DMS114 treated with DMSO at 0.1 percent for 48 hours (cell line): ENCODE results near the gene LRRC27.
A peak's percentile ranks its signal among the peaks of the same experiment; 100 is the strongest.

Experiments used
- DNase-seq: peaks from one replicate; lab custom pipeline; 2025; ENCODE audit not compliant: unreplicated experiment; lab: John Stamatoyannopoulos, UW

LRRC27 gene

DNA sequence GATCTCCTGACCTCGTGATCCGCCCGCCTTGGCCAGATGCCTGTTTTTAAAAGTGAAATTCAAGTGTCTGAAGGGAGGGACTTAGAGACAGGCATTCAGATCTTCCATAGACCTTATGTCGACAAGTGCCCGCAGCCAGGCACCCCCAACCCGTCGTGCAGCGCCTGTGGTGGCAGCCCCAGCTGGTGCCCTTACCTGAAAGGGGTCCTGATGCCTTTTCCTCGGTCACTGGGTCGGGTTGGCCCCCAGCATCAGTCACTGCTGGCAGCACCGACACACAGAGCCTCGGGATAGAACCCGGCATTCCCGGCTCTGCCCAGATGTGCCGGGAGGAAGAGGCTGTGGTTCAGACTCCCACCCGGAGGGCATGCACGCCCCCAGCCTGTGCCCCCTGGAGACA is 23.3 kb downstream of the LRRC27 start:
- no peak for DNase-seq

DNA sequence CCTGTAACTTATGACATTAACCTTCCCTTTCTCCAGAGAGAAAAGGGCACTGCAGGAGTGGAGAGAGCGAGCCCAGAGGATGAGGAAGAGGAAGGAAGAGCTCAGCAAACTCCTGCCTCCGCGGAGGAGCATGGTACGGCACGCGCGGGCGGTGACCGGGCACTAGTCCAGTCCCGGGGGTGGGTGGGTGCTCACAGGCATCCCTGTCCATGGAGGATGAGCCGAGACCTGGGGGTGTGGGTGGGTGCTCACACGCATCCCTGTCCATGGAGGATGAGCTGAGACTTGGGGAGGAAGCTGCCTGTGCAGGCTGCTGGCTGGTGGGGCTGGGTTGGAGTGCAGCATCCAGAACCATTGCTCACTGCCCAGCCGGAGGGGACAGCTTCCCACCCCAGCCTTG is 23.8 kb downstream of the LRRC27 start:
- no peak for DNase-seq

DNA sequence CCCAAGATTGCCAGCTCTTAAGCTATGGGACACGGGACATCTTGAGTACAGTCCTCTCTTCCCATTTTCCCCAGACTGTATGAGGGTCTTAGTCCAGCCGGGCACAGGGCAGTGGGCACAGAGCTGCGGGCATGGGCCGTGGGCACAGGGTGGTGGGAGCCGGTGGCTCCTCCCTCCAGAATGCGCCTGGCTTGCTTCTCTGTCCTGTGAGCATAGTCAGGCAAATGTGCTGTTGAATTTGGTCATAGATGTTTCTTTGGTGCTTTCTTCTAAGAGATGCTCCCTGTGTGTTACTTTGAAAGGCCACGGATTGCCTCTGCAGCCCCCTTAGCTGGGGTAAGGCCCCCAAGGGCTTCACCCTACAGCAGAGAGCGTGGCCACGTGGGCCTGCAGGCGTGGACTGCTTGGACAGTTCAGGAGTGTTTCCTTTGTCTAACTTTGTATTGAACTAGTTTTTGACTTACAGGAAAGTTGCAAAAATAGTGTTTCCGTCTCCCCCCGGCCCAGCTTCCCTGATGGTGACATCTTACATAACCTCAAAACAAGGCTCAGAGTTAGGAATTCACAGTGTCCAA is 24.7 kb downstream of the LRRC27 start:
- no peak for DNase-seq

DNA sequence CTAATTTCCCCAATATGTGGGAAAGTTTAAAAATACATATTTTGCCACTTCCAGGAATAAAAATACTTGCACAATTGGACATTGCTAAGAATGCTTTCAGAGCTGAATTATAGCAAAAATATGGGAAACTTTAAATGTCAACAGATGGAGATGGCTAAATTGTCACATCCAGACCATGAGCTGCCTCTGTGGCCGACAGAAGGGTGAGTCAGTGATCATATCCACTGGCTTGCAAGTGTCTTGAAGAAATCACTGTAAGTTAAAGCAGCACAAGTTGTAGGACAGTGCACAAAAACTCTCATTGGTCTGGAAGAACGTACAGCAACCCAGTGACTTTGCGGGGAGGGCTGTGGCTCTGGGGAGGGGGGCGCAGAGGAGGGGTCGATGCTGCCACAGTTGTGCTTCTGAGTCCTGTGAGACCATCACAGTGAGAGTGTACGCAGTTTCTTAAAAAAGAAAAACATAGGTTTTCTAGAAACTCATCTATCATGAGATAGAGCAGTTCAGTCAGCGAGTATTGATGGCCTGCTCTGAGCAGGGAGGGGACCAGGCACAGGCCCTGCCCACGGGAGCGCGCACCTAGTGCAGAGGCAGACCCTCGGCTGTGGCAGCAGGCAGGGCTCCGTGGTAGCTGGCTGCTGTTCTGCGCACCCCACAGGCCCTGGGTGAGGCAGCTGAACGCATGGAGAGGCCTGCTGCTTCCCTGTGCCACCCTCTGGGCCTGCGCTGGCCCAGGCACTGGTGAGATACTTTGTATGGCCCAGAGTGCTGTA is 25.5 kb downstream of the LRRC27 start:
- DNase-seq = no peak

DNA sequence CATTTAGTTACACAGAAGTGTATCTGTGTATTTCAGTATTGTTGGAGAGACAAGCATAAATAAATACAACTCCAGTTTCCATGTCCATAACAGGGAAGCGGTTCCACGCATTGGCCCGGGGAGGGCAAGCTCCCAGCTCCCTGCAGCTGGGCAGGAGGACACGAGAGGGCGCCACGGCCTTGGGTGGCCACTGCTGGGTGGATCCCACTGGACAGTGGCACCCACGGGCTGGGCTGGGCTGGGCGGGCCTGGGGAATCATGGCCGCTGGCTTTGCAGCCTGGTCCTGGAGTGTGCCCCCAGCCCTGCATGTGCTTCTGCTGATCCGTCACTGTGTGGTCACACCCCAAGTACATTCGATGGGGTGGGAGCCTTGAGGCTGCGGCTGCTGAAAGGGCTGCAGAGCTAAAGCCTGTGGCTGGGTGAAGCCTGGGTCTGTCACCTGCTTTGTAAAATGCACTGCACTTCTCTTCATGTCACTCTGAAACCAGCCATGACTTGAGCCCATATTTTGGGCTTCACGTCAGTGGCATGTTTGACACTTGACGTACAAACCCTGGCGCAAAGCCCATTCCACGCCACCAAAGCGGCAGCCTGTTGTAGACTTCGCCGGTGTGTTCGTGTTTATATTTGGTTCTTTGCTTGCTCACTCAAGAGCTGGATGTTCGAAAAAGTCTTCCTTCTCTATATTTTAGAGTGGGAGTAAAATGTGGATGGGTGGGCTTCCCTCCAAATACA is 27.5 kb downstream of the LRRC27 start:
- no peak for DNase-seq

DNA sequence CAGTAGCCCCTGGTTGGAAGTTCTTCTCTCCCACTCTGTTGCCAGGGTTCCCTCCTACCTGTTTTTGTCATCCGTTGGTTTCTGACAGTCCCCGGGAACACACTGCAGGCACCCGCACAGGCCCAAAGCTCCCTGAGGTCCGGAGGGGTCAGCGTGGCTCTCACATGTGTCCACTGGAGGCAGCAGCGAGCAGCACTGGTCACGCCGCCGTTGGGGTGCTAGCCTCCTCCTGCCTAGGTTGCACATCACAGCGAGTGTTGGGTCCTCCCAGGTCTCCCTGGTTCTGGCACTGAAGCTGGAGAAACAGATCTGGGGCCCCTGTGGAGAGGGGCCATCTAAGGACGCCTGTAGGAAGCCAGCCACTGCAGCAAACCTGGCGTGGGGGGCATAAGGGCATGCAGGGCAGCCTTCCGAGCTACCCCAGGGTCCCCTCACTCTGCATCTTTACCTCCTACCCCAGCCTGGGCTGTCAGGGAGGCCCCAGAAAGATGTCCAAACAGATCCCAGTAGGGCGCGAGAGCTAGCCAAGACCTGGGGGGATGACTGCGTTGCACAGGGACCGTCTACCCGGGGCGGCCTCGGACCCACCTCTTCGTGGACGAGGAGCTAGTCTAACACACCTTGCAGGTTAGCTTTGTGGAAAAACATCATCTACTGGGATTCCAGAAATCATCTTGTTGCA is 28.9 kb downstream of the LRRC27 start:
- no peak for DNase-seq

DNA sequence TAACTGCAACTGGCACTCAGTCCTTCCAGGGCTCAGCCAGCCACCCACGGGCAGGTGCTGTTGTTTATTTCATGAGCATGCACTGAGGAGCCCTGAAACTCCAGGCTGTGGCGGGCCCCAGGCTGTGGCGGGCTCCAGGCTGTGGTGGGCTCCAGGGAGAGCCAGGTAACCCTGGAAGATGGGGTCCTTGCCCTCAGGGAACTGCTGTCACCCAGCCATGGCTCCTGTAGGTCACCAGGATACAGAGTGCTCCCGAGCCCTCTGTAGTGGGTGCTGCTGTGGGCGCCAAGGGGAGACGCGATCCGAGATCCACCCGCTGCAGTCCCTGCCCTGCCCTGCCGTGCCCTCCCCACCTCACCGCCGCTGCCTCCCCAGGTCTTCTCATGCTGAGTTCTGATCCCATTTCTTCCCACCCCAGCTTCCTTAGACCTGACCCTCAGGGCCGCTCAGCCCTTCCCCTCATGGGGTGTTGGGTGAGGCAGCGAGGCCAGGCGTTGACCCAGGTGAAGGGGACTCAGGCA is 29.6 kb downstream of the LRRC27 start:
- DNase-seq = no peak

DNA sequence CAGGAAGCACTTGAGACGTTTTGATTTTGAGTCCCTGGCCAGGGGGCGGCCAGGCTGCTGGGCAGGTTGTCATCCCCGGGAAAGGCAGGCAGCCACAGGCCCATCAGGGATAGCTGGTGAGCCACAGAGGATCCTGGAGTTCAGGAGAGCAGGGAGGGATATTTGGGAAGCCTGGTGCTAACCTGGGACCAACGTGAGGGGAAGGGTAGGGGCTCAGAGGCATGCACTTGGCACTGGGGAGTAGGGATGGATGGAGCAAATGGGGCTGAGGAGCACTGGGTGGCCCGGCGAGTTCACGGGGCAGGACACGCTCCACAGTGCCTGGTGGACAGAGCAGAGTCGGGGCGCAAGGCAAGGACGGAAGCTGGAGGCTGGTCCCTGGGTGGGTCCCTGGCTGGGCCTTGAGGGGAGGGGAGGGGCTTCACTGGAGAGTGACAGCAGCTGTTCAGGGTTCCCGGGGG is 30.2 kb downstream of the LRRC27 start:
- no peak for DNase-seq

DNA sequence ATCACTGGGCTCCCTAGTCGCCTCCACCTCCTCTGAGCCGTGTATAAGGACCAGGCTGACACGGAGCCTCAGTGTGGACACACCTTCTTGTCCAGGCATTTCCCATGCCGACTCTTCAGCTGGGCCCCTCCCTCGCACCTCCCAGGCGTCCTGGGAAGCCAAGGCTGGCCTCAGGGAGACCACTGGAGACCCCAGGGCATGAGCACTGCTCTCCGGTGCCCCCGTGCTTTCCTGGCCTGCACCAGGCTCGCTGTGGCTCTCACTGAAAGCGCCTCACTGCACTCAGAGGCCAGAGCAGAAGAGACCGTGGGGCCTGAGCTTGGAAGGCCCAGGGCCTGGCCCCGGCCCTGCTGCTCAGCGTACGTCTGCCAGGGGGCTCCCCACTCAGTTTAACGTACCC is 31.4 kb downstream of the LRRC27 start:
- no peak for DNase-seq

DNA sequence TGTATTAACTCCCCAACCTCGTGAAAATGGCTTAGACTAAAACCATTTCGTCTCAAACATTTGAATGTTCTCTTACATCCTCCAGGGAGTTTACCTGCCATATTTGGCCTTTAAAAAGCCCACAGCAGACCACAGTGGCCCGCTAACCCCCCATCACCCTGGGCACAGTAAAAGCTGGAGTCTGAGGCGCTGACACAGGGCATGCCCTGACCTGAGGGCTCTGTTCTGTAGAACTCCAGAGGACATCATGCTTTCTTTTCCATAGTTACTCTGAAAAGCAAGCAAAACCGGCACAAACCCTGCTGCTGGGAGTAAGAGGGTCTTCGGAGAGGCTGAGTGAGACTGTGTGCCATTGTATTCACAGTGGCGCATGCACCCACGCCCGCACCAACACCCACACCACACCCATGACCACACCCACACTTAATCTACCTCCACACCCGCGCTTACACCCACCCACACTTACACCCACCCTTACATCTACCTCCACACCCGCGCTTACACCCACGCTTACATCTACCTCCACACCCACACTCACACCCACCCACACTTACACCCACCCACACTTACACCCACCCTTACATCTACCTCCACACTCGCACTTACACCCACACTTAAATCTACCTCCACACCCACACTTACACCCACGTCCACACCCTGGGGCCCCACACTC is 32.1 kb downstream of the LRRC27 start:
- DNase-seq = peak; percentile 15

DNA sequence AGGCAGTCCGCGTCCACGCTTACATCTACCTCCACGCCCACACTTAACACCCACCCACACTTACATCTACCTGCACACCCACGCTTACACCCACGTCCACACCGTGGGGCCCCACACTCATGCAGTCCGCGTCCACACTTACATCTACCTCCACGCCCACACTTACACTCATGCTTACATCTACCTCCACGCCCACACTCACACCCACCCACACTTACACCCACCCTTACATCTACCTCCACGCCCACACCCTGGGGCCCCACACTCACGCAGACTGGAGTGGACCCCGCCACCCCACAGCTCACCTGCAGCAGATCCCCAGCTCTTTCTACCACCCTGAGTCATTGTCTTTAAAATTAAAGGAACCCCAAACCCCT is 32.6 kb downstream of the LRRC27 start:
- DNase-seq = no peak

DNA sequence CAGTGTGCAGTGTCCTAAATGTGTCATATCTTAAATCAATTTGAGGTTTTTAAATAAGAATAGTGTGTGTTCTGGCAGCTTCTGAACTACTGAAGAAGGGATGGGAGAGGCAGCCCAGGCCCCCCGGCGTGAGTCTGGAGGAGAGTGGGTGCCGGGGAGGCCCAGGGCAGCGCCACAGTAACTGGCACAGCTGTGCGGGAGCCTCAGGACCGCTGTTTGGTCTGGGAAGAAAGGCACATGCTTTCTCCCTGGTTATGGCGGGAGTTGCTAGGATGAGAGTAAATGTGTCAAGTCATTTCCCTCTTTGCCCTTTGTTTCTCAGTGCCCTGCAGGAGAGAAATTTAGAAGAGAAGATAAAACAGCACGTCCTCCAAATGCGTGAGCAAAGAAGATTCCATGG is 33.1 kb downstream of the LRRC27 start:
- DNase-seq = no peak

DNA sequence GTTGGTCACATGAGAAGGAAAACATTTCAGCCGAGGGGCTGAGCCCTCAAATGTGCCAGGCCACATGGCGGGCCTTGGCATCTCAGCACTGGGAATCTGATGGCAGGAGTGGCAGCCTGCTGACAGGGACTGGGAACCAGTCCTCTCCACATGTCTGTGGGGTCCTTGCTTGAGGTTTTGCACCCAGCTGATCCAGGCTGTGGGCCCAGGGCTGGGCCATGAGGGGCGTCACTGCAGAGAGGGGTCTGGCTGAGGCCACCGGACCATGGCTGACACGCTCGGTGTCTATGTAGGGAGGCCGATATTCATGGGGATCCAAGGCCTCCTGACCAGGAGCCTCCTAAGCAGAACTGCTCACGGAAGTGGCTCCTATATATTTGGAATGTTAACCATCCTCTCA is 34.0 kb downstream of the LRRC27 start:
- DNase-seq = no peak

DNA sequence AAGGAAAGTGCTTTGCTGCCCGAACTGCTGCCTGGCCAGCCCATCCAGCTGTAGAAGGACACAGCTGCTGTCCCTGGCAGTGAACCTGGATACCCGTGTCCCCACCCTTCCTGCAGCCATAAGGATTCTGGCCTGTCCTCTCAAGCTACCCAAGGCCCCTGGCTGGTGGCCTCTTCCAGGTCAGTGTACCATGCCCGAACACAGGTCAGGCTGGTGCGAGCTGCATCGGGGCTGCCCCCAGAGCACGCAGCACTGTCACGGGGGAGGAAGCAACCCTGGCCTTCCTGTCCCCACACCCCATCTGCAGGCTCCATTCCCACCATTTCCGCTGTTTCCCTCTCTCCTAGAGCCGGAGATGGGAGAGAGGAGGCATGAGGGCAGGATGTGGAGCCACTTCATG is 34.5 kb downstream of the LRRC27 start:
- no peak for DNase-seq

DNA sequence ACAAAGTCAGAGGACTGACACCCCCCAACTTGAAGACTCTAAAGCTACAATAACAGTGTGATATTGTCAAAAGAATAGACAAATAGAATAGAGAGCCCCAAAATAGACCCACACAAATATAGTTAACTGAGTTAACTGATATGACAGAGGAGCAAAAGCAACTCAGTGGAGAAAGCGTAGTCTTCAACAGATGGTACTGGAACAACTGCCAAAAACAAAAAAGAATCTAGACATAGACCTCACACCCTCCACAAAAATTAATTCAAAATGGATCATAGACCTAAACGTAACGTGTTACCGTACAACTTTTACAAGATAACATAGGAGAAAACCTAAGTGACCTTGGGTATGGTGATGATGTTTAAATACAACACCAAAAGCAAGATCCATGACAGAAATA is 36.4 kb downstream of the LRRC27 start:
- DNase-seq = no peak

DNA sequence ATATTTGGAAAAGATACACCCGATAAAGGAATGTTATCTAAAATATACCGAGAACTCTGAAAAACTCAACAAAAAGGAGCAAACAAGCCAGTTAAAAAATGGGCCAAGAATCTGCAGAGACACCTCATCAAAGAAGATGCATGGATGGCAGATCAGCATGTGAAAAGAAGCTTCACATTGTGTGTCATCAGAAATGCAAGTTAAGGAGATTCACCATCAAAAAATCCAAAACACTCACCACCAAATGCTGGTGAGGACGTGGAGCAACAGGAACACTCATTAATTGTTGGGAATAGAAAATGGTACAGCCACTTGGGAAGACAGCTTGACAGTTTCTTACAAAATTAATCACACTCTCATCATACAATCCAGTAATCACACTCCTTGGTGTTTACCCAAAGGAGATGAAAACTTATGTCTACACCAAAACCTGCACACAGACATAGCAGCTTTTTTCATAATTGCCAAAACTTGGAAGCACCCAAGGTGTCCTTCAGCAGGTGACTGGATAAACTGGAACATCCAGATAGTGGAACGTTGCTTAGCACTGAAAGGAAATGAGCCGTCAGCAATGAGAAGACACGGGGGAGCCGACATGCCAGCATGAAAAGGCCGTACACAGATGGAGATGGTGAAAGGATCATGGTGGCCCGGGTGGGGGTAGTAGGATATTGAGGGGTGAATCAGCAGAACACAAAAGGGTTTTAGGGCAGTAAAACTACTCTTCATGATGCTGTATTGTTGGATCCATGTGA is 37.1 kb downstream of the LRRC27 start:
- no peak for DNase-seq

DNA sequence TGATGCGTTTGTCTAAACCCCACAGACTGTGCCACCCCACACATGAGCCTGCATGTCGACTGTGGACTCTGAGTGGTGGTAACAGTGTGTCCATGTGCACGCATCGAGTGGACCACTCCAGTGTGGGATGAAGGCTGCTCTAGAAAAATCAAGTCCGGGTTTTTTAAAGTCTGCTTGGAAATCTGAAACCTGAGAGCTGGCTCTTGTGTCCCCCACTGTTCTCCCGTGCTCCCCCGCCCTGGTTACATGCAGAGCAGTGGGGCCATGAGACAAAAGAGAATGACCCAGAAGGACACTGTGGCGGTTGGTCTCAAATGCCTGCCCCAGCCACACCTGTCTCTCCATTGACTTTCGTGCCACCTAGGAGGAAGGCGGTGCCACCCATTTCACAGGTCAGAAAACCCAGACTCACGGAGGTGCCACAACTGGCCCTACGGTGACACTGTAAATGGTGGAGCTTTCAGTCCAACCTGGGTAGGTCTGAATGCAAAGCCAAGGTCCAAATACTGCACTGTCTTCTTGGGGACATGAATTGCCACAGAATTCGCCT is 37.7 kb downstream of the LRRC27 start:
- DNase-seq = no peak

DNA sequence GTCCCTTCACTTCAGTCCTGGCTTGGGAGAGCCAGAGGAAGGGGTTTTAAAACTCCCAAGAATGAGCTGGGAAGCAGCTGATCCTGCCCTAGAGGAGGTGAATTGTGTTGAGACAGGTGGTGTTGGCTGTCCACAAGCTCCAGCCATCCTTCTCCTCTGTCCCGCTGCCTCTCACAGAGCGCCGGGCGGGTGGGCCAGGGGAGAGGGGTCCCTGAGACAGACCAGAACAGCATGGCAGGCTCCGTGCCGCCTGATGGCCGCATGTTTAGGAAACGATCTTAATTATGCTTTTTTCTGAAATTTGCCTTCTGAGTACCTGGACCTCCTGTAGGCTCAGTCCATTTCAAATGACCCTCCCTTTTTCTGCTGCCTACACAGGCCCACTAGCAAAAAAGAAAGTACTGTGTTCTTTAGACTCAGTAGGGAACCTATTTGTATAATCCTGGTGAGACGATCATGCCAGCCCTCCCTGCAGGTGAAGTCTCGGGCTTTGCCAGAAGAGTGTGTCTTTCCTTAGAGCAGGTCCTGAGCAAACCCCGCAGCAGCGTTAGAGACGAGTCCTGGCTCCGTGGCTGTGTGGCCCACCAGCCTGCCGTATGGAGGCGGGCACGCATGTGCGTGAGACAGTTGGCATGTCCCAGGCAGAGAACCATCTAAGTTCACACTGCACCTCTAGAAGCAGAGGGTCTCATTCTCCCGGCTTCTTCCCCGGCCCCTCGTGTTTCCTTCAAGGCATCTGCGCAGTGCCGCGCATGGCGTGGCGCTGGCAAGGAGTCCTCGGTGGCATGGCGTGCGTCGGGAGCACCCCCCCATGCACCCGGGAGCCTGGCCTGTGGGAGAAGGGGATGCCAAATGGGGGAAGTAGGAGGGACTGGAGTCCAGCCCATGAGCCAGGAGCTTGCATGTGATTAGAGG is 38.7 kb downstream of the LRRC27 start:
- DNase-seq = no peak

DNA sequence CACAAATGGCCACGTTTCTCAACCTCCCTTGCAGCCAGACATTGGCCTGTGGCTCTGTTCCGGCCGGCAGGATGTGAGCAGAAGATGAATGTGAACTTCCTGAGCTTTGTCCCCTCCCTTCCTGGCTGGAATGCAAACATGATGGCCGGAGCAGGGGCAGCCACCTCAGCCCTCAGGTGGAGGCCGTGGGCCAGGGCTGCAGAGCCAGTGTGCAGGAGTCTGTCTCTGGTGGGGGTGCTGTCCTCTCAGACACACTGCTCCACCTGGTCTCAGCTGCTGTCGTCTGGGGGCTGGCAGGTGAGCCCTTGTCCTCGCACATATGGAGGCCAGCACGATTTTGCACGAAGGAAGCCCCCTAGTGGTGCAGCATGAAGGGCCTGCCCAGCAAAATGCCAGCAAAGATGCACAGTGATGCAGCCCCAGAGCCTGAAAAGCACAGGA is 39.7 kb downstream of the LRRC27 start:
- no peak for DNase-seq
